HG02840 (cell line): ENCODE data around the gene COL4A2.

ENCODE experiments used
- ATAC-seq: cut with Tn5 transposase; IDR thresholded peaks from one replicate; pipeline ENCODE4 v1.9.1; 2021; ENCODE audit warnings: mild to moderate bottlenecking, moderate library complexity, moderate number of reproducible peaks; ENCODE audit not compliant: unreplicated experiment, low FRiP score

Gene COL4A2

GRCh38 chr13:110501188-110501587 lies 194.1 kb downstream of the COL4A2 start:
- no peak for ATAC-seq

- no peak for ATAC-seq
Measured at GRCh38 chr13:110503037-110503901, 196.2 kb downstream of the COL4A2 start.

- no peak for ATAC-seq
Measured at GRCh38 chr13:110503979-110504499, 197.0 kb downstream of the COL4A2 start.

DNA sequence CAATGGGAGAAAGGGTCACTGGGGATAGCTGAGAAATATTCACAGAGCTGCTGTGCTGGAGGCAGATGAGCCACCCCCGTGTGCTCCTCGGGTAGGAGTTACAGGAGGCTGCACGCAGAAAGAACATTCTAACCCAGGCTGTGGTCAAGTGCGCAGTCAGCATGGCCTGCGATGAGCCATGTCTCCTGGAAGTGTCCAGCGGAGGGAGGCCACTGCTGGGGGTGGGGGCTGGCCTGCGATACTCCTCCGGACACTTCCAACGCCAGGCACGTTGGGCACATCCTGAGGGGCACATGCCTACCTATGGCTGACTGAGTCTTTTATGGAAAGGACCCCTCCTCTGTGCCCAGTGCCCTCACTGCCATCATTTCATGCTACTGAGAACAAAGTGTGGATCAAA lies 198.5 kb downstream of the COL4A2 start:
- ATAC-seq: no peak

DNA sequence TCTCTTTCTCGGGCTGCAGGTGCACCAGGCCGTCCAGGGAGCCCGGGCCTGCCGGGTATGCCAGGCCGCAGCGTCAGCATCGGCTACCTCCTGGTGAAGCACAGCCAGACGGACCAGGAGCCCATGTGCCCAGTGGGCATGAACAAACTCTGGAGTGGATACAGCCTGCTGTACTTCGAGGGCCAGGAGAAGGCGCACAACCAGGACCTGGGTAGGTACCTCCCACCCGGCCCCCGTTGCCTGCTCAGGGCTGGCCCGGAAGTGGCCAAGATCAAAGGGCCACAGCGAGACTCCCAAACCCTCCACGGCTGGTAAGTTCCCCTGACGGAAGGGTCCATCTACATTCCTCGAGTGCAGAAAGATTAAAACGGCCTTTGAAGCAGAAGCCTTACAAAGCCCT lies 199.3 kb downstream of the COL4A2 start:
- ATAC-seq: no peak

DNA sequence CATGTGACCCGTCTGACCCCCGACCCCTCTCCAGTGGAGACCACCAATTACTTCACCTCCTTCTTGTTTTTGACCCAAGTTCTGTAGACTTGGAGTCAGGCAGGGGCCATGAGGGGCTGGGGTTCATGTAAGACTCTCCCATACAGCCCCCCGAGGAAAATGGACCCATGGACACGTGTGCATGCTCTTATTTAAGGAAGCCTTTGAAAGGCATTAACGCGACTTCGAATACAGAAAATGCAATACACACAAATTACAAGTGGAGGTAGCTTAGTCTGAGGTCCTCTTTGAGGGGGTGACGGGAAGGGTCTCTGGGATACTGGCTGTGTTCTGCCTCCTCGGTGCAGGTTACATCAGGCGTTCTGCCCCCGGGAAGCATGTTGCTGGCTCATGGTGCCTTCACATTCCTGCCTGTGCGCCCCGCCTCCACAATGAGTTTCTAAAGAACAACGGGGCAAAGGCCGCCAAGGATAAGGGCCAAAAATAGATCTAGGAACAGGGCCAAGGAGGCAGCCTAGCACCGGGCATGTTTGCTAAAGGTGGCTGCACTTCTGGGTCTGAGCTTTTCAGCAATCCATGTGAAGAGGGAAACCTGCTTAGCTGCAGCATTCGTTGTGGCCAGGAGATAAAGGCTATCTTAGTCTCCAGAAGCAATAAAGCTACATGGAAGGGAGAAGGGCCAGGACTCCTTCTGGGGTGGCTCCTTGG lies 199.9 kb downstream of the COL4A2 start:
- ATAC-seq: no peak

GRCh38 chr13:110507678-110508381 lies 200.7 kb downstream of the COL4A2 start:
- no peak for ATAC-seq

GRCh38 chr13:110509478-110509926 lies 202.4 kb downstream of the COL4A2 start:
- ATAC-seq: no peak

DNA sequence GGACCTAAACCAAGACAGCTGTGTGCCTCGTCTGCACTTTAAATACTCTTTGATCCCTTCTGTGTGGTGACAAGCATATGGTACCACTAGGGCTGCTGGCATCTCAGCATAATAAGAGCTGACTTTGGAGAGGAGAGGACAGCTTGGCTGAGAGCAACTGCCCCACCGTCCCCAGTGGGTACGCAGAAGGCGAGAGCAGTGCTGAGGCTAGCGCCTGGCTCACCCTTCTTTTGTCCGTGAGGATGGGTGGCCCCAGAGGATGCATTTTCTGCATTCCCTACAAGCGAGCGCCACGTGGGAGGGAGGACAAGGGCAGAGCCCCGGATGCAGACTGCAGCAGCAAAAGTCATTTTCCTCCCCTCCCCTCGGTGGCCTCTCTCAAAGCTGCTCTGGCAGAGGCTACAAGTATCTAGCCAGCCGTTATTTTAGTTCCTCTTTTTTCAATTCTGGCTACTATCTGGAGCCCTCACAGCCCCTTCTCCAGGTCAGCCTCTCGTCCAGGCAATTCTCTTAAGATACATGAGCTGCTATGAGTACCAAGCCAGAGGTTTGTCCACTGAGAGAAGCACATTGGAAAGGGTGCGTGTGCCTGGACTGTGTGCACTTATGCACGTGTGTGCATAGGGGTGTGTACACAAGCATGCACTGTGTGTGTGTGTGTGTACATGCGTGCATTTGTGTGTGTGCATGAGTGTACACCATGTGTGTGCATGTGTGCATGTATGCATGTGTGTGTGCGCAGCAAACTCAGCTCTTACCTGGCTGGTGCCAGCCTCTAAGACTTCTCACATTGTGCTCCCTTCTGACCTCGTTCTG lies 203.1 kb downstream of the COL4A2 start:
- ATAC-seq: no peak

GRCh38 chr13:110511509-110512181 lies 204.6 kb downstream of the COL4A2 start:
- ATAC-seq: no peak

DNA sequence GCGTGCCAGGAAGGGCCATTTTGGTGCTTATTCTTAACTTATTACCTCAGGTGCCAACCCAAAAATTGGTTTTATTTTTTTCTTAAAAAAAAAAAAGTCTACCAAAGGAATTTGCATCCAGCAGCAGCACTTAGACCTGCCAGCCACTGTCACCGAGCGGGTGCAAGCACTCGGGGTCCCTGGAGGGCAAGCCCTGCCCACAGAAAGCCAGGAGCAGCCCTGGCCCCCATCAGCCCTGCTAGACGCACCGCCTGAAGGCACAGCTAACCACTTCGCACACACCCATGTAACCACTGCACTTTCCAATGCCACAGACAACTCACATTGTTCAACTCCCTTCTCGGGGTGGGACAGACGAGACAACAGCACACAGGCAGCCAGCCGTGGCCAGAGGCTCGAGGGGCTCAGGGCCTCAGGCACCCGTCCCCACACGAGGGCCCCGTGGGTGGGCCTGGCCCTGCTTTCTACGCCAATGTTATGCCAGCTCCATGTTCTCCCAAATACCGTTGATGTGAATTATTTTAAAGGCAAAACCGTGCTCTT lies 205.2 kb downstream of the COL4A2 start:
- no peak for ATAC-seq

DNA sequence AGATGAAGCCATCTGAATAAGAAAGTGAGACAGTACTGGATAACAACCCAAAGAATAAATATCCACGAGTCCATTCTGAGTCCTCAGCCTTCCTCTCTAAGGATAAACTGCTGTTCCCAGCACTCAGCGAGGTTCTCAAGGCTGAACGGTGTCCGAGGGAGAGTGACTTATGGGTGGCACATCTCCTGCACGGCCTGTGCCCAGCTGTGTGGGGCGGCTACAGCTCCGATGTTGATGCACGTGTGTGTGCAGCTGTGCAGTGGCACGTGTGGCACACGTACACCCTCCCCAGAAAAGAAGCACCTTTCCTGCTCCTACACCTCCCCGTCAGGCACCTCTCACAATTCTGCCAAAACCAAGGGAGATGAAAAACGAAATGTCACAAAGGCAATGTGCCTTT lies 209.4 kb downstream of the COL4A2 start:
- no peak for ATAC-seq

DNA sequence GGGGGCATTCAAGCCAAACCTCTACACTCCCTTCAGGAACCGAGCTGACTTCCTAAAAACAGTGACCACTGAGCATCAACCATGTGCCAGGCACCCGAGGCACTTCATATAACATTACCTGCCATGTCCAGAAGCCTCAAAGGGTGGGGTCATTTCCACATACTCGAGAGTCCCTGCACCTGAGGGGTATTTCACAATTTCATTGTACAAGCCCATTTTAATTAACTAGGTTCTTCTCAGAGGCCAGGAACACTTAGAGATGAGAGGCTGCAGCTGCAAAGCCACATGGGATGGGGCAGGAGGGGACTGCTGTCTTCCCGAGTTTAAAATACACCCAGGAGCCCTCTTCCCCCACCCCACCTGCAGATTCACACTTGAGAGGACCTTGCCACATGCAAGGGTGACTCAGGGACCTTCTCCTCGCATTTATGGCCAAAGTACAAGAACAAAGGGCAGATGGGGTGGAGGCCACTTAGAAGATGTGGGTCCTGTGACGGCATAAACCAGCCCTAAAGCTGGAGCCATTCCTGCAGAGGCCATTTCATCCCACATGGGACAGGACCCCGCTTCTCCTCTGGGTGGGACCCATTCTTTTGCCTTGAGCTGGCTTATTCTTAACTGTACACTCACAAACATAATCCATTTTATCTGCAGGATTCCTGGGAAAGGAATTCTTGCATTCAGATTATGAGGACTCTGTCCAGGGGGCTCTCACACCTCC lies 210.6 kb downstream of the COL4A2 start:
- ATAC-seq: no peak

DNA sequence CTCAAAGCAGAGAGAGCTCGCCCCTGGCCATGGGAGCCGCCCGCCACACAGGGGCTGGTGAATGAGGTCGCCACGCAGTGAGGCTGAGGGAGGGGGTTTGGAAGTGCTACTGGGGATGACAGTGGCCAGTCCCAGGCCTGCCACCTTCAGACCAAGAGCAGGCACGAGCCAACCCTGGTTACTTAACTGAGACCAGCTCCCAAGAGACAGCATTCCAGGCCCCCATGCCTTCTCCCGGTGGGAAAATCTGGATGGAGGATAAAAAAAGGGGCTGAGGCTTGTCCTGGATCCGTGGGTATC lies 211.1 kb downstream of the COL4A2 start:
- no peak for ATAC-seq

DNA sequence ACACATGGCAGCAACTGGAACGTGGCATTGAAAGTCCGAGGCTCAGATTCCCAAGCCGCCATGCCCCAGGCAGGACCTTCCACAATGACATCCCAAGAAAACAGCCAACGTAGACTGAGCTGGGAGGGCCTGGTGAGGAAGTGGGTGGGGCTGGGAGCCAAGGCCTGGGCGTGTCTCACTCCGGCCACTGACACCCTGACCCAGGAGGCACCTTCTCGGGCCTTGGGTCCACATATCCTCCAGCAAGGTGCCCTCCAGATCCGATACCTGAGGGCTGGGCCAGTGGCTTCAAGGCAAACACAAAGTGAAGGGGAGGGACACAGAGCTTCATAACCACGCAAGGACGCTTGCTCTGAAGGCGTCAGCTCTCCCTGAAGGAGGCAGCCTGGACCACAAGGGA lies 211.5 kb downstream of the COL4A2 start:
- no peak for ATAC-seq

- ATAC-seq: no peak
Measured at GRCh38 chr13:110519046-110519445, 212.0 kb downstream of the COL4A2 start.

- ATAC-seq: no peak
Measured at GRCh38 chr13:110519506-110519905, 212.4 kb downstream of the COL4A2 start.

DNA sequence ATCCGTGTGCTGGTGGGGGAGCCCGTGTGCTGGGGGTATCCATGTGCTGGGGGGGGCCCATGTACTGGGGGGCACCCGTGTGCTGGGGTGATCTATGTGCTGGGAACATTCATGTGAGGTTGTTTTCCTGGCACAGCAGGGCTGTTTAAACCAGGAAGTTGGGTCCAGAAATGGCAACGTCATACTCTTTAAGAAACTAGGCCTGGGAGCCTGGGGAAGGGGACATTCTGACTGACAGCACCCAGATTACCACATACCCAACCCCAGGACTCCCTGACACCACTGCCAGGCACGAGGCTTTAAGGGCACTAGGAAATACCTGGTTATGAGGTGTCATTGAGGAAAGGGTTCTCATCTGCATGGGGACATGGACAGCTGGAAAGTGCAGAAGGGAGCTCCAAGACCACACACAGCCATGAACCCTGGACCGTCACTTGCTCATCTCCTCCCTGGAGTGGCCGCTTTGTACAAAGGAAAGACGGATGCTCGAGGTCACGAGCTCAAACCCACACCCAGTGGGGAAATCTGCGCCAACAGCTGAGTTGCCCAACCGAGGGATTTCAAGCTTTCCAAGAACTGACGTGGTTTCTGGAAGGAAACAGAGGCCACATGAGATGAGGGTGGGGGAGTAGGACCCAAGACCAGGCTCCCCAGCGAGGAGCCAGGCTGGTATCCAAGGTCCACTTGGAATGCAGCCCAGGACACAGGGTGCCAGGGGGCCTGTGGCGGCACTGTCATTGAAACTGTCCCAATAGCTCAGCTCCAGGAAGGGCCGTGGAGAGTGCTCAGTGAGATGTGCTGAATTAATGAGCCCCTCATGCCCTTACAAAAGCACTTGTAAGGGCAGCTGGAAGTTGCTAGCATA lies 213.6 kb downstream of the COL4A2 start:
- no peak for ATAC-seq
